GM20000 (cell line): ENCODE results near the gene KCNT2.

Experiments
- DNase-seq: peaks from one replicate; pipeline ENCODE4 v3.0.0; 2012; ENCODE audit warnings: low spot score
- CTCF ChIP-seq: IDR thresholded peaks from 2 replicates; pipeline ENCODE4 v1.5.1; 2012; ENCODE audit warnings: mild to moderate bottlenecking, control low read depth; ENCODE audit errors: extremely low read depth, missing control alignments

The KCNT2 gene

DNA sequence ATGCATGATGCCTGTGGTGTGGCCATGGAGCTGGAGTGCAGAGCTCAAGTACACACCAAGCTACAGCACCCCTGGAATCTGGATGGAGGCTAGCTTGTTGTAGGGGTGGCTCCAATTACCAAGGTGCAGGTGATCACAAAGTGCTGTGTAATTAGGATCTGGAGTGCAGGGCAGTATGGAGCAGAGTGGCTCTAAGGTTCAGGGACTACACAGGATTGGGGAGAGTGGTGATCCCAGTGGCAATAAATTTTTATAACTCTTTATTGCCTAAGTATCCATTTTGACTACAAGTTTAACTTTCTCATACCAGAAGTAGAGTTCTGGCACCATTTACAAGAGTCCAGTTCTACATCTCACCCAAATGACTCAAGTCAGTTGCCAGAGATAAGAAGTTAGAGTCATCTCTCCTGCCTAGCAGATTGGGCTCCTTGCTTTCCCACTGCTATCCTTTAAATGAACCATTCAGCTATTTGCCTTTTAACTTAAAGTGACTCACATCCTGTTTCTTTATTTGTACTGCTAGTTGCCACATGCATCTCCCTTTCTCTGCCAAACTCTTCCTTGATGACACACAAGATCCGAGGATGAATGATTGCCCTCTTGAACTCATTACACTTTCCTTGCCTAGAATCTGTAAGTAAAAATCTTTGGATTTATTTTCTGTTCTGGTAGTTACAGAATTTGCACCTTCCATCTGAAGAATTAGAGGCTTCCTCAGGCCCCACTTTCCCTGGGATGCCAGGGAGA, 427.2 kb downstream of the KCNT2 start:
- DNase-seq: no peak
- no peak for TF ChIP-seq CTCF

- DNase-seq: no peak
- no peak for TF ChIP-seq CTCF
Observed at GRCh38 chr1:196178083-196178635, 430.1 kb downstream of the KCNT2 start.
